Measurements from ENCODE around the gene CEP72.

DNA sequence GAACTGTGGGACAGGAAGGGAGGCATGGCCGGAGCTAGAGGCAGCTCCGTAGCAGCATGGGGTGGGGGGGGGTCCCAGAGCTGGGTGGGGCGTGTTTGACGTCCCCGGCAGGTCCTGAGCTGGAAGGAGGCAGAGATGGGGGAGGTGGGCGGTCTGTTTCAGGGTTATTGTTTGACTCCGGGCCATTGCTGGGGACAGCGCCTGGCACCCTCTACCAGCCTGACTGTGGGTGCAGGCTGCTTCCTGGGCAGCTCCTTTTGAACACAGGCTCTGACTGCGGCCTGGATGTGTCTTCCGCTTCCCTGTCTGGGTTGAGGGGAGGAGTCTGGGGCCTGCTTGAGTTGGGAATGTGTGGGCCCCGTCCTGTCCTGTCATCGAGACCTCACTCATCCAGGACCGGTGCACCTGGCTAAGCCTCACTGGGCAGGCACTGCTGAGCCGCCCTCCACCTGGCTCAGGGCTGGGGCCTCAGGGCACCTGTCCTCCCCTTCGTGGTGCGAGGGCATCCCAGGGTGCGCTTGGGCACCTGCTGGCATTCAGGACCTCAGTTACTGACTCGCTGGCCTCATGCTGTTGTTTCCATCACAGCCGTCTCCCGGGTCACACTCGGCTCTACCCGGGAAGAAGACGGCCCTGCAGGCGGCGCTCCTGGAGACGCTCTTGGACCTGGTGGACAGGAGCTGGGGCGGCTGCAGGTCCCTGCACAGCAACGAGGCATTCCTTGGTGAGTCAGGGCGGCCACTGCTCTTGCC is 26.5 kb downstream of the CEP72 start:
- TF ChIP-seq, protein P1, sequence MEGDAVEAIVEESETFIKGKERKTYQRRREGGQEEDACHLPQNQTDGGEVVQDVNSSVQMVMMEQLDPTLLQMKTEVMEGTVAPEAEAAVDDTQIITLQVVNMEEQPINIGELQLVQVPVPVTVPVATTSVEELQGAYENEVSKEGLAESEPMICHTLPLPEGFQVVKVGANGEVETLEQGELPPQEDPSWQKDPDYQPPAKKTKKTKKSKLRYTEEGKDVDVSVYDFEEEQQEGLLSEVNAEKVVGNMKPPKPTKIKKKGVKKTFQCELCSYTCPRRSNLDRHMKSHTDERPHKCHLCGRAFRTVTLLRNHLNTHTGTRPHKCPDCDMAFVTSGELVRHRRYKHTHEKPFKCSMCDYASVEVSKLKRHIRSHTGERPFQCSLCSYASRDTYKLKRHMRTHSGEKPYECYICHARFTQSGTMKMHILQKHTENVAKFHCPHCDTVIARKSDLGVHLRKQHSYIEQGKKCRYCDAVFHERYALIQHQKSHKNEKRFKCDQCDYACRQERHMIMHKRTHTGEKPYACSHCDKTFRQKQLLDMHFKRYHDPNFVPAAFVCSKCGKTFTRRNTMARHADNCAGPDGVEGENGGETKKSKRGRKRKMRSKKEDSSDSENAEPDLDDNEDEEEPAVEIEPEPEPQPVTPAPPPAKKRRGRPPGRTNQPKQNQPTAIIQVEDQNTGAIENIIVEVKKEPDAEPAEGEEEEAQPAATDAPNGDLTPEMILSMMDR (IDR thresholded peaks at IDR 0.05) = no peak
- no peak for TF ChIP-seq POLR2A (IDR thresholded peaks at IDR 0.05)

Measured in transverse colon (tissue), 3 donors.